KBM-7 (cell line): Measurements from ENCODE around the gene NUP98.
"Not testable (repeated sequence)": the region's sequence is repeated elsewhere in the genome, so short reads cannot be mapped to it uniquely, and the experiment has no call there.

Source experiments
- DNase-seq: peaks from one replicate; pipeline ENCODE4 v3.0.0-alpha.2; 2015
- in situ Hi-C: fragments of 300-500 bp; cut with MboI; formaldehyde crosslinking; loops from 2 replicates; pipeline ENCODE4 v1.14.3; 2020; ENCODE audit warnings: low sequenced_read_pairs, low pct_unique_long_range_greater_than_20kb, mixed read lengths

The NUP98 gene

DNA sequence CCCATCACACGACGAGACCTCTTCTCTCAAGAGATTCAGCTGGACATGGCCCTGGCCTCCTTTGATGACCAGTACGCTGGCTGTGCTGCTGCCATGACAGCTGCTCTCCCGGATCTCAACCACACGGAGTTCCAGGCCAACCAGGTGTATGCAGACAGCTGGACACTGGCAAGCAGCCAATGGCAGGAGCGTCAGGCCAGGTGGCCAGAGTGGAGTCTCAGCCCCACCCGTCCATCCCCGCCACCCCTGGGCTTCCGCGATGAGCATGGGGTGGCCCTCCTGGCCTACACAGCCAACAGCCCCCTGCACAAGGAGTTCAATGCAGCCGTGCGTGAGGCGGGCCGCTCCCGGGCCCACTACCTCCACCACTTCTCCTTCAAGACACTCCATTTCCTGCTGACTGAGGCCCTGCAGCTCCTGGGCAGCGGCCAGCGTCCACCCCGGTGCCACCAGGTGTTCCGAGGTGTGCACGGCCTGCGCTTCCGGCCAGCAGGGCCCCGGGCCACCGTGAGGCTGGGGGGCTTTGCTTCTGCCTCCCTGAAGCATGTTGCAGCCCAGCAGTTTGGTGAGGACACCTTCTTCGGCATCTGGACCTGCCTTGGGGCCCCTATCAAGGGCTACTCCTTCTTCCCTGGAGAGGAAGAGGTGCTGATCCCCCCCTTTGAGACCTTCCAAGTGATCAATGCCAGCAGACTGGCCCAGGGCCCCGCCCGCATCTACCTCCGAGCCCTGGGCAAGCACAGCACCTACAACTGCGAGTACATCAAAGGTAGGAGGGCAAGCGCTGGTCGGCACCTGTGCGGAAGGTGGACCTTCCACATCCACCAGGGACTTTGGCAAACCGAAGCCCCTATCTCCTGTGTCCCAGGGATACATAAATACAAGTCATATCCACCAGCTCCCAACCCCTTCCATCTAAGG, 137.5 kb downstream of the NUP98 start:
- DNase-seq = no peak
- in situ Hi-C loops = no loop called here

DNA sequence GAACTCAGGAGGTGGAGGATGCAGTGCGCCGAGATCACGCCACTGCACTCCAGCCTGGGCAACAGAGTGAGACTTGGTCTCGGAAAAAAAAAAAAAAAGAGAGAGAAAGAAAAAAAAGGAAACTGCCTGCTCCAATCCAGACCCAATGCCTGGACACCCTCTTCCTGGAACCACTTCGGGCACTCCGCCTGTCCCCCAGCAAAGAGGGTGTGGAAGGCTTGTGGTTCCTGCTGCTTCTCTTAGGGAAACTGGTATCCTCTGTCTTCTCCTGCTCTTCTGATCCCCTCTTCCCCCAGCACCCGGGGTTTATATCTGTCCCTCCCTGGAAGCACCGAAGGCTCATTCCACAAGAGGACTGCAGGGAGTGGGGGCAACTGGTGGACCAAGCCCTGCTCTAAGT, 139.1 kb downstream of the NUP98 start:
- DNase-seq = no peak
- in situ Hi-C loops = no loop called here

GRCh38 chr11:3657331-3657730, 140.0 kb downstream of the NUP98 start:
- in situ Hi-C loops, DNase-seq: not testable (repeated sequence)

- no peak for DNase-seq
- in situ Hi-C loops = no loop called here
Observed at GRCh38 chr11:3655547-3655946, 141.8 kb downstream of the NUP98 start.

- DNase-seq, in situ Hi-C loops: not testable (repeated sequence)
Observed at GRCh38 chr11:3652514-3652913, 144.8 kb downstream of the NUP98 start.

- in situ Hi-C loops, DNase-seq: not testable (repeated sequence)
Observed at GRCh38 chr11:3649374-3649773, 148.0 kb downstream of the NUP98 start.

DNA sequence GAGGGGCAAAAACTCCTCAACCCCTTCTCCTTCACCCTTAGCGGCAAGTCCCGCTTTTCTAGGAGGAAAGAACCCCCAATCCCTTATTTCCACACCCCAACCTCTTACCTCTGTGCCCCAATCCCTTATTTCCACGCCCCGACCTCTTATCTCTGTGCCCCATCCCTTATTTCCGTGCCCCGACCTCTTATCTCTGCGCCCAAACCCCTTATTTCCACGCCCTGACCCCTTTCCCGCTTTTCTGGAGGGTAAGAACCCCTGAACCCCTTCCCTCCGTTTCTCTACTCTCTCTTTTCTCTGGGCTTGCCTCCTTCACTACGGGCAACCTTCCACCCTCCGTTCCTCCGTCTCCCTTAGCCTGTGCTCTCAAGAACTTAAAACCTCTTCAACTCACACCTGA, 148.5 kb downstream of the NUP98 start:
- in situ Hi-C loops, DNase-seq: not testable (repeated sequence)

DNA sequence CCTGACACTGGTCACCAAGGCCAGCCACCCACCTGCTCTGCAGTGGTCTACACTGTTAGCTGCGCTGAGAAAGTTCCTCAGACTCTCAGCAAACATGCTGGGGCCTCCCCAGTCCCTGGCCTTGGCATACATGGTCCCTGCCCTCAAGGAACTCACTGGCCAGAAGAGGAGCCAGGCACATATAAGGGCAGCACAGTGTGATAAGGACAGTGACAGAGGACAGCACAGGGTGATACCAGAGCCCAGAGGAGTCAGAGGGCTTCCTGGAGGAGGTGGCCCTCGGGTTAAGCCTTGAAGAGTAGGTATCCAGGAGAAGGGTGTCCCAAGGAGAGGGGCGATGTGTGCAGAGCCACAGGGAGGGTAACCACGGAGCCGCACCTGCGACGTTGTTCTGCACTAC, 151.8 kb downstream of the NUP98 start:
- in situ Hi-C loops = no loop called here
- no peak for DNase-seq

- in situ Hi-C loops = no loop called here
- DNase-seq = peak; percentile 30
Observed at GRCh38 chr11:3644817-3645235, 152.5 kb downstream of the NUP98 start, which contains the start of gene ART1. TSS of gene ART1 (plus strand) at chr11:3645128. CDS start at chr11:3659214, 14,086 bp downstream.

DNA sequence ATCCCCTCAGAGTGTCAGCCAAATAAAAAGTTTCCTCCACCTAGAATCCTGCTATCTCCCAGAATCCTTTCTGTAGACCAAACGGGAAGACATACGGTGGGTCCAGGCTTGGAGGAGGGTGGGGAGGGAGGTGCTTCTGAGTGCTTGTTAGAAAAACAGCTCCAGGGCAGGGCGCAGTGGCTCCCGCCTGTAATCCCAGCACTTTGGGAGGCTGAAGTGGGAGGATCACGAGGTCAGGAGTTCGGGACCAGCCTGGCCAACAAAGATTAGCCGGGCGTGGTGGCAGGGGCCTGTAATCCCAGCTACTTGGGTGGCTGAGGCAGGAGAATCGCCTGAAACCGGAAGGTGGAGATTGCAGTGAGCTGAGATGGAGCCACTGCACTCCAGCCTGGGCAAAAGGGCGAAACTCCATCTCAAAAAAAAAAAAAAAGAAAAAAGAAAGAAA, 154.2 kb downstream of the NUP98 start:
- in situ Hi-C loops, DNase-seq: not testable (repeated sequence)

GRCh38 chr11:3642071-3642951, 155.0 kb downstream of the NUP98 start:
- peak; percentile 90 for DNase-seq
- in situ Hi-C loops = no loop called here

- in situ Hi-C loops = no loop called here
Observed at GRCh38 chr11:3641701-3642070, 155.7 kb downstream of the NUP98 start, which contains the start of gene ART5. TSS of gene ART5 (minus strand) at chr11:3641992. CDS start at chr11:3641862, 130 bp downstream.

DNA sequence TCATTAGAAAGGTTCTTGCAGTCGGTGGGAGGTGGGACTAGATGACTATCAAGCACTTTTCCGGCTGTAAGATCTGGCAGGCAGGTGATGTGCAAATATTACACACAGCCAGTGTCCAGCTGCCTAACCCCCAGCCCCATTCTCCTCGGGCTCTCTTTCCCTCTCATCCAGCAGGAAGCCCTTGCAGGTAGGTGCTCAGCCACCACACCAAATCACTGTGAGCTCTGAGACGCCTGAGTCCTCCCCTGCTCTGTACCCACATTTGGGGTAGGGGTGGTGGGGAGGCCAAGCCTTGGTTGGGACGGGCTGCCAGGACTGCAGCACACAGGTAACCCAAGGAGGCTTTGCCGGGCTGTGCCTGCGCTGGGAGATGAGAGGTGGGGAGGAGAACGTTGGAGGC, 156.2 kb downstream of the NUP98 start:
- in situ Hi-C loops = no loop called here
- DNase-seq = no peak

More at GRCh38 chr11:3641701-3642070, 155.7 kb downstream of the NUP98 start, which contains the start of gene ART5:
- no peak for DNase-seq

DNA sequence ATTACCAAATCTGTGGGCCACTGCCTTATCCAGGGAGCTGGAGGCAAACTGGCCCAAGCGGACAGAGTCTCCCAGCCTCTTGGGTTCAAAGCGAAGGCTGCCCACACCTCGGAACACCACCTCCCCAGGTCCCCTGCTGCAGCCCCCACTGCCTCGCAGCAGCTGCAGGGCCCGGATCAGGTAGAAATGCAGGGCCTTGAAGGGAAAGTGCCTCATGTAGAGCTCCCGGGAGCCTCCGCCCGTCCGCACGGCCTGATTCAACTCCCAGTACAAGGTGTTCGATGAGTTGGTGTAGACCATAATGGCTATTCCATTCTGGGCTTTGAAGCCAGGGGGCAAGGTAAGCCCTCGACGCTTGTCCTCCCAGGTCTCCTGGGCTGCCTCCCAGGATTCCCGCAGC, 157.5 kb downstream of the NUP98 start:
- DNase-seq = no peak
- in situ Hi-C loops = no loop called here

- DNase-seq = no peak
- in situ Hi-C loops = no loop called here
Observed at GRCh38 chr11:3638513-3638912, 158.8 kb downstream of the NUP98 start.

GRCh38 chr11:3637201-3637600, 160.2 kb downstream of the NUP98 start:
- in situ Hi-C loops = no loop called here
- DNase-seq = no peak

- in situ Hi-C loops = no loop called here
- no peak for DNase-seq
Observed at GRCh38 chr11:3635641-3636375, 161.5 kb downstream of the NUP98 start.

- DNase-seq = no peak
- in situ Hi-C loops = no loop called here
Observed at GRCh38 chr11:3632070-3632660, 165.2 kb downstream of the NUP98 start.

DNA sequence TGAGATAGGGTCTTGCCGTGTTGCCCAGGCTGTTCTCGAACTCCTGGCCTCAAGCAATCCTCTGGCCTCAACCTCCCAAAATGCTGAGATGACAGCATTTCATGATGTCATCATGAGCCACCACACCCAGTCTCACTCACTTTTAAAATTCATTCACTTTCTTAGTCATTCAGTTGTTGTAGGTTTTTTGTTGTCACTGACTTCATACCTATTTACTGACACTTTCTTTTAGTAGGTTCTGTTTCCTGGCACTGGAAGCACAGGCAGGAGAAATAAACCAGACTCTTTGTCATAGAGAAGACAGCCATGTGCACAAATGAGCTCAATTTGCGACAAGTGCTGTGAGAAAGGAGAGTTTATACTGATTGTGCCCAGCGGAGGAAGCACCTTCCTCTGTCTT, 166.0 kb downstream of the NUP98 start:
- in situ Hi-C loops = no loop called here

More for the DNA sequence above, 166.0 kb downstream of the NUP98 start:
- DNase-seq = no peak
